CD4-positive, alpha-beta T cell treated with Interleukin-21 for 1 hour (primary cell): ENCODE results near the gene IQSEC1.

Experiments
- DNase-seq: peaks from one replicate; pipeline ENCODE4 v3.0.0-alpha.2; 2020

Gene IQSEC1

DNA sequence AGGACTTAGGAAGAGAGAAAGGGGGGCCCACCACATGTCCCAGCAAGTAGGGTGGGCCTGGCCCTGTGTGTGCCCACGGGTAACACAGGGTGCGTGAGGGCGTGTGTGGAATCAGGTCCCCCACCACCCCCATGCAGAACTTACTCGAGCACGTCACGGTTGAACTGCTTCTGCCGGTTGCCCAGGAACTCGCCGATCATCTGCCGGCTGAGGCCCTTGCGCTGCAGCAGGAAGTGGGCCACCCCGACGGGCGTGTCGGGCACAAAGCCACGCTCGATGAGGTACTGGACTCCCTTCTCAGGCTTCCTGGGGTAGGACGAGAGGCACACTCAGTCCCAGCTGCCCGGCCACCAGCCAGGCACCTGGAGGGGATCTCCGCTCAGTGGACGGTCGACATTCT is 148.8 kb downstream of the IQSEC1 start:
- no peak for DNase-seq

DNA sequence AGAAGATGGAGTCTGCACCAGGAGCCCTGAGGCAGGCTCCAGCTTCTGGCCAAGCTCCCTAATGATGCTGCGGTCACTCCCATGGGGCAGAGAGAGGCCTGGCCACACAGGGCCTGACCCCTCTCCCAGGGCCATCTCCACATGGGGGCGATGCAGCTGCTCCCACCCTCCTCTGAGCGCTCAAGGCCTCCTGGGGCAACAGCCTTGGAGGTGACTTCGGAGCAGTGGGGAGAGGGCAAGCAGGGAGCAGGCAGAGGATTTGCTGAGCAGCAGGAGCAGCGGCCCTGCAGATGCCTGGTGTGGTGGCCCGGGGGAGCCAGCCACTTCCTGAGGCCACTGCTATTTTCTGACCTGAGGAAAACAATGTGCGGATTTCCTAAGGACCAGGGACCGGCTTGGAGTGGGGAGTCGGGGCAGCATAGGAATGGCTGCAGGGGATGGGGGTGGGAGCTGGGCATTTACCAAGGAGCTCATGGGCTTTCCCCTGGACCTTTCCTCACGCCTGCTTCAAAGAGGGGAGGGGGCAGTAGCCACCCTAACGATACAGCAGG is 150.3 kb downstream of the IQSEC1 start:
- DNase-seq = no peak

DNA sequence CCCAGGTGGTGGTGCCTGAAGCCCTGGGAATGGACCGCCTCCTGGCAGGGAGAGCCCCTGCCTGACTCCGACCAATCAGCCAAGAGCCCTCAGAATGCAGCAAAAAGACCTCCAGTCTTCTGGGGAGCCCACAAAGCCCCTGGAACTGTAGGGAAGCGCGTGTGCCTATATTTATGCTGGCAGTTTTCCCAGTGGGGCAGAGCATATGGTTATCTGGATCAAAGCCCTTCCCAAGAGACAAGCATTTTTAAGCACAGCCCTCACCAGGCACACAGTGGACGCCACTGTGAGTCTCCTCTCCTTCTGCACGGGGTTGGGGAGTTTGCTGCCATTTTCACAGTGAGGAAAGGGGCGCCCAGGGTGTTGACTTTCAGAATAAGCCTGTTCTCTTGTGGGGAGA is 150.9 kb downstream of the IQSEC1 start:
- no peak for DNase-seq

DNA sequence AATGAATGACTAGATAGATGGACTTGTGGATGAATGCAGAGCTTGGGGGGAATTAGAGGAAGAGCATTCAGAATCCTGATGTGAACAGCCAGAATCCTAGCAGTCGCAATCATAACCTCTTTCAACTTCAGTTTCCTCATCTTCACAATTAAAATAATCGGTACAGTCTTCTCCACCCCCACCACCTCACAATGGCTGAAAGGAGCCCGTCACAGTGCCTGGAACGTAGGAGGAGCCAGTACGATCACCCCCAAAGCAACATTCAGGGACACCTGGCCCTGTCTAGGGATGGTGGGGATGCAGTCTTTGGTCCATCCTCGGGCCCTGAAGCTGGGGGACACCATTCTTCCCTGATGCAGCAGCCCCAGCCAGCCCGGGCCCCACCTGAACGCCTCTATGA is 151.5 kb downstream of the IQSEC1 start:
- no peak for DNase-seq

DNA sequence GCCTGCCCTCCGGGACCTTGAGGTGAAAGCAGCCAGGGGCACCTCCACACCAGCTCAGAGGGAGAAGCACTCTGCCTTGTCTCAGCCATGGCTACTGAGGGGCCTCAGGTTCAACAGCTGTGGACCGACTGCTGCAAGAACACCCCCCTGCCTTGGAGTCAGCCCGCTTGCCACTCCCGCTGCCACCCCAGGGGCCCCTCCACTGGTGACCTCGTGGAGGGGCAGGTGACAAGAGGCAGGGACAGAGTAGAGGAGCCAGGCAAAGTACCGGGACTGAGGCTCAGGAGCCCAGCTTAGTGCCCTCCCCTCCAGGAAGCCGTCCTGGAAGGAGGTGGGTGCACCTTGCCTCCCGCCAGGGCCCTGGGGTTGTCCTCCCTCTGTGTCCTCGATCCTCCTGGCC is 152.3 kb downstream of the IQSEC1 start:
- DNase-seq = no peak

DNA sequence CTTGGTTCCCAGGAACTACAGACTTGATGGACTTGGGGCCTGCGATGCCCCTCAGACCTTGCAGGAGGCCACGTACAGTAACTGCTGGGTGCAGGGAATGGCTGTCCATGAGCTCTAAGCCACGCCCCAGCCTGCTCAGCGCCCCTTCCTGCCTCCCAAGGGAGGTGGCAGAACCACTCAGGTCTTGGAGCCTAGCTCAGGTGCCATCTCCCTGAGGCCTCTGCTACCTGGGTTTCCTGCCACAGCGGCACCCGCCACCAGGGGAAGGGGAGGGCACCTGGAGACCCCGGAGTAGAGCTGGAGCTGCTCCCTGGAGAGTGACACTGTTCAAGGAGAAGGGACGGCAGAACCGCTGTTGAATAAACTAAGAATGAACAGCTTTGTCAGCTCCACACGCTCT is 154.0 kb downstream of the IQSEC1 start:
- no peak for DNase-seq

DNA sequence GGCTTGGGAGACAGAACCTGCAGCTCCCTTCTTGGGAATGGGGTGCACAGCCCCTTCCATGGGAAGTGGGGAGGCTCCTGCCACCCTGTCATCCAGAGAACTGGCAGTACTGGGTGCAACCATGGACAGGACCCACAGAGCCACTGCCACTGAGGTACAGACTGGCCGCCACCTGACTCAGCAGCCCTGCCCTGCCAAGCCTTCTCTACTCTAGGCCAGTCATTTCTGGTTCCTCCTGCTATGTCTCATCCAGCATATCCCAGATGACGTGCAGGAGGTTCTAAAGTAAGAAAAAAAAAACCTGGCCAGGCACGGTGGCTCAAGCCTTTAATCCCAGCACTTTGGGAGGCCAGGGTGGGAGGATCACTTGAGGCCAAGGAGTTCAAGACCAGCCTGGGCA is 155.0 kb downstream of the IQSEC1 start:
- DNase-seq = no peak

DNA sequence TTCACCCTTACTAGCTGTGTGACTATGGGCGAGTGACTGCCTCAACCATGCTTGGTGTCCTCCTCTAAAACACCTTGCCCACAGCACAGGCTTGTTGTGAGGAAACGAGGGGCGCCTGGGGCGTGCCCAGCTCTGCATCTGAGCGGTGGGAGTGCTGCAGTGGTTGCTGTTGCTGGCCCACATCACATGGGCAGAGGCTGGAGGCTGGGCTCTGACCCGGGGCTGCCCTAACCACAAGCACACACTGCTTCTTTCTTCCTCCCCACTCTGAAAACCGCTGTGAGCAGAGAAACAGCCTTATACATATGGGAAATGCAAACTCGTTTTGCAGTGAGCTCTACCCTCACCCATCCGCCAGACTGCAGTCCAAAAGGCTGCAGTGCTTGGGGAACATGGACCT is 157.1 kb downstream of the IQSEC1 start:
- peak; percentile 58 for DNase-seq

DNA sequence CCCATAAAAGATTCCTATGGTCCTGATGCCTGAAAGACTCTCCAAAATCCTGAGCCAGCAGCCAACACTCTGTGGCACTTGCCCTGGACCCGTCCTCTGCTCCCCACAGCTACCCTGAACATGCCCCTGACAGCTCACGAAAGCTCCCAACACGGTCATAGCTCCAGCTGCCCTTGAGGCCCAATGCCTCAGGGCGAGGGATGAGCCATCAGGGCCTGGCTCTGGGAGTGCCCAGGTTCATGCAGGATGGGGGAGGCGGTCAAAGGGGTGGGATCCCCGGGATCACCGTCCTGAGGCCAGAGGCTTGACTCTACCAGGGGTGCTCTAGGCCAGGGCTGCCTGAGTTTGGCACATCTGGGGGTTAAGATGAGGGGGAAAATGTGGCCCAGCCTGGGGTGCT is 159.1 kb downstream of the IQSEC1 start:
- DNase-seq = no peak

DNA sequence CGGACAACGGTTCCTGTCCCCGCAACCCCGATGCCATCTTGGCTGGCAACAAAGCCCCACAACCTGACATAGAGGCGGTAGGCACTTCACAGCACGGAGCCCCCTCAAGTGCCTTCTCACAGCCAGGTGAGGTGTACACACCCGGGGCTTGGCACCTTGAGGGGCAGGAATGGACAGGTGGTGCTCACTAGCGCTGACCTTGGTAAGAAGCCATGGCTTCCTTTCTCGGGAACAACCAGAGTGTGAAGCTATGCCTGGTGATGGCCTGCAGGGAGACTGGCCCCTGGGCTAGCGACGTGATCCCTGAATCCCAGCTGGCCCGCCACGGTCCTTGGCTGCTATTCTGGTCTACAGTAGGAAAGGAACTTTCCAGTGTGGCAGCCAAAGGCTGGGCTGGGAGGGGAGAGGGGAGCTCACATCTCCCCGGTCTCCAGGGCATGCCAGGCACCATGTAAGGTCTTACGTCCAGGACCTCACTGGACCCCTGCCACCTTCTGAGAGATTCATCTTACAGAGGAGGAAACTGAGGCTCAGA is 161.3 kb downstream of the IQSEC1 start:
- DNase-seq = no peak

DNA sequence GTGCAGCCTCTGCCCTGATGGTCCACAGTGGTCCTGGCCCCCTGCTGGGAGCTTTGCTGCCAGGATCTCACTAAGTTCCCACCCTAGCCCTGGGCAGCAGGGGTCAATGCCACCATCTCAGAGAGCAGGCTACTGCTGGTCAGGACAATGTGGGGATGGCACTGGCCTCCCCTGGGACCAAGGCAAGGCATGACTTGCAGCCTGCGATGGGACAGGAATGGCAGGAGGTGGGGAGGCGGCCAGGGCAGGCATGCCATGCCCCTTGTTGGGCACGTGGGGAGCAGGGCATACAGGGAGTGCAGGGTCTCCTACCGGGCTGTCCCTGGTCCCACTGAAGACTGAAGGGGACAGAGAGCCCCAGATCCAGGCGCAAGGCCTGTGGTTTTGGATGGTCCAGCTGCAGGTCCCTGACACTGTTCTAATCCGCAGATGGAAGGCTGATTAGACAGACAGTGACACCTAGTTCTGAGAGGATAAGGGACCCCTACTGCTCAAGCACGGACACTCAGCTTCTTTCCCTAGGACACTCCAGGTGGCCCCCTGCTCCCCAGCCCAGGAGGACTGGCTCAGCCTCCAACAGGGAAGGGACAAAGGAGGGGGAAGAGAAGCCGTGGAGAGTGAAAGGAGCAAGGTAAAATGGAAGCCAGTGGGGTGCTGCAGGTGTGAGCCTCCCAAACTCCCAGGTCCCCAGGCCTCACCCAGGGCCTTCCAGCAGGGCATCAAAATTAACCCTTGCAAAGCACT is 162.7 kb downstream of the IQSEC1 start:
- DNase-seq = no peak

DNA sequence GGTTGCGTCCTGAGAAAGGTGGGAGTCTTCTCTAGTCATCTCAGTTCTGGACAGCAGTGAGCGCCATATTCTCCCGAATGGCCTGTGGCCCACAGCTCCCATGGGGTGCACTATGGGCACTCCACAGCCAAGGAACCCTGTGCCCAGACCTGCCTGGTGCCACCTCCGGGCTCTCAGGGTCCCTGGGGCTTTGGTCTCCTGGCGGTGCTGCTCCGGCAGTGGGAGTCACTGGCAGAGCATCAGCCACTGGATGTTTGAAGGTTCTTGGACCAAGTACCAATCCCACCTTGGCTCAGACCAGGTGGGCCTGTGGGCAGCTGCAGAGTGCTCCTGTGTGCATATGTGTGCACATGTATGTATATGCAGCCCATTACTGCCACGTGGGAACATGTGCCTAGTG is 163.5 kb downstream of the IQSEC1 start:
- no peak for DNase-seq

DNA sequence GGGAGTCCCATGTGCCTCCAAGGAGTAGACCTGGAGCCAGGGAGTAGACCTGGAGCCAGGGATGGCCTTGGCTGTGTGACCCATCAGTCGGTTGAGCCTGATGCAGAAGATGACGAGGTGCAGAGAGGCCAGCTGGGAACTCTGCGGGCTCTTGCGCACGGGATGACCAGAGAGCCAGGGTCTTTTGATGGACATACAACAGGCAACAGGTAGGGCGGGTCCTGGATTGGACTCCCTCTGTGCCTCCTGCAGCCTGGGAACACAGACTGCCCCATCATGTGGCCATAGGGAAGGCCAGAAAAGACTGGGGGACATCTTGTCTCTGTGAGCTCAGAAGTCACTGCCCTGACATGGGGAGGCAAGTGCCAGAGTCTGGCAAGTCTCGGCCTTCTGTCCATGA is 164.4 kb downstream of the IQSEC1 start:
- no peak for DNase-seq

DNA sequence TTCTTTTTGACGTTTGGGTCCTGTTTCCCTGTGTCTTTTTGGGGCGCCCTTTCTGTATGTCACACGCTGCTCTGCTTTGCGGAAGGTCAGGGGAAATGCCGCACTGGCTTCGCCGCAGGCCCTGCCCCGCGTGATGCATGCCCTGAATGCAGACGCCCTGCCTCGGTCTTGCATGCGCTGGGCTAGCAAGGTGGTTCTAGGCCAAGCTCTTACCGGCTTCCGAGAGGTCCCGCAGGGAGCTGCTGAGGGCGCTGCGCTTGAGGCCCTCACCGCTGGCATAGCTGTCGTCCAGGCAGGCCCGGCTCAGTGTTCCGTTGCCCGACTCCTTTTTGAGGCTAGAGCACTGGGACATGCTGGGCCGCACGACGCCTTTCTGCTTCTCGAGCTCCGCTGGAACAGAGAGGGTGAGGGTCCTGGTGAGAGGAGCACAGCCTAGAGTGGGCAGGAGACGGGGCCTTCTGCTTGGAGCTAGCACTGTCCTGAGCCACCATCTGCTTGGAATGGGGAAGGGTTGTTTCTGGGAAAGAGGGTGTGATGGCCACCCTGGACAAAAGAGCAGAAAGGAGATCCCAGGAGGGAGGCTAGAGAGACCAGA is 165.0 kb downstream of the IQSEC1 start:
- DNase-seq = no peak

DNA sequence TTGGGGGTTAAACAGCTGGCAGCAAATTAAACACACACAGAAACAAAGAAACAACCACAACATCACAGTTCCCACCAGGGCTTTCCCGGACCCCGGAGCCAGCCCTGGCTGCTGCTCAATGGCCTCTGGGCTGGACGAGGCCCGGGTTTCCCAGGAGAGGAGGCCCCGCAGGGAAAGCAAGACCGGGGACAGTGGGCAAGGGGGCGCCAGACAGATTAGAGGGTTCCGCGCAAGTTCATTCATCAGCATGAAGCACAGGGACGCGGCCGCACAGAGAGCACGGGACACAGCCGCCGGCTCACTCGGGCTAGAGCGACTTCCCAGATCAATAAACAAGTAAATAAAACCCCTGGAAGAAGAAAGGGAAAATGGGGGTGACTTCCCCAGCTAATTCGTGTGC is 165.5 kb downstream of the IQSEC1 start:
- no peak for DNase-seq

DNA sequence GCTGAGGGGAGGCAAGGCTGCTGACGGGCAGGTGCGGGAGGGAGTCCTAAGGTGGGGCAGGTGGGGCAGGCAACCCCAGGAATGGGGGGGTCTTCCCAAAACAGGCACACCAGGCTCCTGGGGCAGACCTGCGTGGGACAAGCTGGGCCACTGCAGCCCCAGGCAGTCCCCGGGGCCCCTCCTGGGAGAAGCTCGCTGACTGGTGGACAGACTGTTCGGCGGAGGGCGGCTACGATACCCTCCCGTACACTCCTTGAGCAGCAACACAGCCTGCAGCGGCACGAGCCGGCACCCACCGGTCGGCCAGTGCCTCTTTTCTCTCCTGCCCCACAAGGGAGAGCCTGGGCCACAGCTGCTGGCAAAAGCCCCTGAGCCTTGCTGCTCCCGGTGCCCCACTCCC is 165.9 kb downstream of the IQSEC1 start:
- no peak for DNase-seq

DNA sequence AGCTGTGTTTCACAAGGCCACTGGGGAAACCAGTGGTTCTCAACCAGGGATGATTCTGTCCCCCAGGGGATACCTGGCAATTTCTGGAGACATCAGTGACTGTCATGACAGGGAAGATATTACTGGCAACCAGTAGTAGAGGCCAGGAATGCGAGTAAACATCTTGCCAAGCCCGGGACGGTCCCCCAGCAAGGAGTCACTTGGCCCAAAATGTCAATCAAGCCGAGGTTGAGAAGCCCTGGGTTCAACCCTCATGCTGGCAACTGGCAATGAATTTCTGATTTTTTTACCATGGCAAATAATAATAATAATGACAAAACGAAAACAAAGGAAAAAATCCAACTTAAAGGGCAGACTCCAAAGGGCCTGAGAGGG is 166.3 kb downstream of the IQSEC1 start:
- no peak for DNase-seq

DNA sequence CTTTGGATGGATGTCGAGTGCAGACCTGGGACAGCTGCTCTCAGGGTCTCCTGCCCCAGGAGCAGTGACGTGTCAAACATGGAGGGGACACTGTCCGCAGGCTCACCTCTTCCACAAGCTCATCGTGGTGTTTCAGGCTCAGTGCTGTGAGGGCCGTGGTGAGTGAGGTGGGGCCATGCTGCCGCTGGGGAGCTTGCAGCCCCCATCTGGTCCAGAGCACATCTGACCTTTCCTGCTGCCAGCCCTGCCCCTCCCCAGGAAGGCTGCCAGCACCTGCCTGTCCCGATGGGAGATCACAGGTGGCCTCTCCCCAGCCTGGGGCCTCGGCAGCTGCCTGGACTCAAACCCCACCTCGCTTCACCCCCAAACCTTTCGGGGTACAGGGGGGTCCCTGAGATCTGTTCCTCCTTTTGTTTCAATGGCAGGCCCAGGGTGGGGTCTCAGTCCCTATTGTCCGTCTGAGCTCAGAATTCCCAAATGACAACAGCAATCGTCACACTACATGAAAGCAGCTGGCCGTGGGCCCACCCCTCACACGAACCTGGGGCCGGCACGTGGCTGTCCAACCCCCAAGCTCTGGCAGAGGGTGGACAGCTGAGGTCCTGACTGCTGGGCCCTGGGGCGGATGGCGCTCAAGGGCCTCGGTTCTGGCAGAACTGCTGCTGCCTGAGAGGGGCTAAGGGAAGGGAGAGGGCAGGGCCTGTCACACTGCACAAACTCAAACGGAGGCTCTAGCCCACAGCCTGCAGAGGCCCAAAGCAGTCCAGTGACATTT is 166.9 kb downstream of the IQSEC1 start:
- DNase-seq = no peak

DNA sequence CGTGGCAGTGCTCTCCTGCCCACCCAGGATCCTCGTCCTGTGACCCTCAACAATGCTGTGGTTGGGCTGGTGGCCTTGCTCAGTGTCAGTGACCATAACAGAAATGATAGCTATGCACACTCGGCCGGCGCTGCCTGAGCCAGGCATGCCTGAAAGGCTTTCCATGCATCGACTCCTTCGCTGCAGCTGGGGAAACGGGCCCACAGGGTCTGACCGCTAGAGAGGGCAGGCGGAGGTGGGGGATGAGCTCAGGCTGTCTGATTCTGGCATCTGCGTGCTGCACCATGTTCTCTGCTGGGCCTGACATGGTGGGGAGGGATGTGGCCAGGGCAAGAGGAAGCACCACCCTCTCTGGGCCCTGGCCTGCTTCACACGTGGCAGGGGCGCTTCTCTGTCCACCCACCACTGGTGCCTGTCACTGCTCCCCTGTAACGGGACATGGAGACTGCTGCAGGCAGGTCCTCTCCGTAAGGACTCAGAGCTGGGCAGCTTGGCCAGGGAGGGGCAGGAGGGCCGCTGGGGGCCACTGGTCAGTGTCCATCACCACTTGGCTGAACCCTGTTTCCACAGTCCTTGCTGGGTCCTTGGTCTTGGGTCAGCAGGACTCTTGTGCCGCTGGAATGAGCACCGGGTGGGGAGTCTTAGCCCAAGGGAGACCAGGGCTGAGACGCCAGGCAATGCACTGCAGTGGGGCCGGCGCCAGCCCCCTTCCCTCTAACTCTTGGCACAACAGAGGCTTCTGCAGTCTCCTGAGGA is 167.7 kb downstream of the IQSEC1 start:
- DNase-seq = no peak

DNA sequence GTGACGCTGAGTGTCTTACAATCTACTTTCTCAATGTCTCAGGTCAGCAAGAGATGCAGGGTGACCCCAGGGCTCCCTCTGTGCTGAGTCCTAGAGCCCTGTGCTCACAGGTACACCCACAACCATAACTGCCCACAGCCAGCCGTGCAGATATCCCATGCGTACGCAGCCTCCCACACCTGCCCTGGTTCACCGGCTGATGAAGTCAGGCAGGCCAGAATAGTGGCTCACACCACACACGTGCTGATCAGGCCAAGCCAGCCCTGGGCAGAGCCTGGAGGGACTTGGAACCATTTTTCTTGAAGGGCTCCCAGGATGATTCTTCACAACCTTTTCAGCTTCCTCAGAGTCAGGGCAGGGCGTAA is 168.3 kb downstream of the IQSEC1 start:
- DNase-seq = no peak

DNA sequence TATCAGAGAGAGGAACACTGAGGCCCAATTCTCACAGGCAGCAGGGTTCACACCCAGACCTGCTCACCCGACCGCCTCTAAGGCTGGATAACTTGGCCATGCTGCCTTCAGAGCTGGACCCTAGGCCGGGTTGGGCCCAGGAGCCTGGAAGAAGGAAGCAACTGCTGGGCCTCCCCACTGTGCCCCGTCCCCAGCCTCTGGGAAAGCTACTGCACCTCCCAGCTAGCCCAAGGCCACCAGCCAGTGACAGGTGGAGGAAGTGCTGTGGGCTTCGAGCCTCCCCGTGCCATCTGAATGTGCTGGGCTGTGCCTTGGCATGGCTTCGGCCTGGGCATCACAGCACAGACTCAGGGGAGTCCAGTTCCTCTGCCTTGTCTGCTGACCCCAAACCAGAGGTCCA is 169.3 kb downstream of the IQSEC1 start:
- DNase-seq = no peak

DNA sequence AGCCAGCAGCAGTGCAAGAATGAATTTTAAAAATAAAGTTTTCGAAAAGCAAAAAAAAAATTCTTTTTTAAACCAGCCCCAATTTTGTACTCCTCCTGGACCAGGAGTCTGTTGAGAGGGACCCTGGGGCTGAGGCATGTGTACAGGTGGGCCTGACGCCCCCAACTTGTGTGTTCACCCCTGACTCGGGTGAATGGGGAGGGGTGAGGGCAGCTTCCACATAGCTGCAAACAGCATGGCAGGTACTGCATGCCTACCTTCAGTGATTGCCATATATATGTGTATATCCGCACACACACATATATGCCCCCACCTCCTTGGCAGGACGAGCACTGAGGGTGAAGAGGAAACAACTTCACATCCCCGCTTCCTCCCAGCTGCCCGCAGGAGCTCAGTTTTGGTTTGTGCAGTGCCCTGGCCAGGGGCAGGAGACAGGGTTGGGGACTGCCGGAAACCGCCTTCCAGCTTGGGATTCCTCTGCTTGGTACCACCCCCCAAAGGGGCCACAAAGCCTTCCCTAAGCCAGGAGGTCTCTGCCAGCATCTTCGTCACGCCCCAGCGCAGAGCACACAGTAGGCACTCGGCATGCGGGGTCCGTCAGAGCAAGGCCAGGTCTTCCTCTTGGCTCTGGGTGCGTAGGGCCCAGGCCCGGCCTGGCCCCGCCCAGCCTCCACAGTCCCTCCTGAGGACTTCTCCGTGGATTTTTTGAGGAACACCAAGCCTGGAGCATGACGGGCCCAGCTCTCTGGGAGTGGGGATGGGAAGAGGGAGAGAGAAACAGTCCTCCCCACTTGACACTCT is 170.0 kb downstream of the IQSEC1 start:
- DNase-seq = no peak
